GM19328 (cell line): Measurements from ENCODE around the gene DSTN.

Experiments used
- ATAC-seq: cut with Tn5 transposase; IDR thresholded peaks from one replicate; pipeline ENCODE4 v1.9.1; 2021; ENCODE audit warnings: mild to moderate bottlenecking, moderate library complexity; ENCODE audit not compliant: unreplicated experiment

Gene DSTN

DNA sequence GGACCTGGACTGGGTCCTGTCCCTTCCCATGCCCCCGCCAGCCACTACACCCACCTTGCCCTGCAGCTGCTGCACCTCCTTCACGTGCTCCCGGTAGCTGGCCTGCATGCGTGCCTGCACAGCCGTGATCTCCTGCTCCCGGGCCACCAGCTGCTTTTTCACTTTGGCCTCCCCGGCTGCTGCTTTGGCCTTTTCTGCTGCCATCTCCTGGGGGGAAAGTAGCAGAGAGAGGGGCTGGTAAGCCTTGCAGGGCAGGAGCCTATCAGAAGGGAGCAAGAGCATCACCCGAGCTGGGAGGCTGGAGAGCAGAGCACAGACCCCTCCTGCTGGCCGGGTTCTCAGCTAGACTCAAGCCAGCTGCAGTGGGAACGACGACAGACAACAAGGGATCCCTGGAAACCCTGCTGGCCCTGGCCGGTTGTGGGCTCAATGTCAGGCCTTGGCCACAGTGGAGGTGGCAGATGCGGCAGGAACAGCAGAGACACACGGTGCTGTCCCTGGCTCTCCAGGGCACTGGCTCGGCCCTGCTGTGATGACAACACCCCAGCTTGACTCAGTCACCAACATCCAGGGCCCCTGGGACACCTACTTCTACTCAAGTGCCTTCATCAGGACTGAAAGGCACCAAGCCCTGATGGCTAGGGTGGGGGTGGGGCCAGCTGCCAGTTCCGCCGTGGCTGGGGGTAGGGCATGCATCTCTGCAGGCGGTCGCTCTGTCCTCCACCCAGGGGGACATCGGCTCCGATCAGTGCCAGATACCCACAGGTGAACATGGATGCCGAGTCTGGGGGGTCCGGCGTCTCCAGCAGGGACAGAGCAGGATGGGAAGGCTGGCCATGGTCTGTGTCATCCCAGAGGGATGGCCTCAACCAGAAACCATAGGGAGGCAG is 66.9 kb downstream of the DSTN start:
- ATAC-seq: no peak

DNA sequence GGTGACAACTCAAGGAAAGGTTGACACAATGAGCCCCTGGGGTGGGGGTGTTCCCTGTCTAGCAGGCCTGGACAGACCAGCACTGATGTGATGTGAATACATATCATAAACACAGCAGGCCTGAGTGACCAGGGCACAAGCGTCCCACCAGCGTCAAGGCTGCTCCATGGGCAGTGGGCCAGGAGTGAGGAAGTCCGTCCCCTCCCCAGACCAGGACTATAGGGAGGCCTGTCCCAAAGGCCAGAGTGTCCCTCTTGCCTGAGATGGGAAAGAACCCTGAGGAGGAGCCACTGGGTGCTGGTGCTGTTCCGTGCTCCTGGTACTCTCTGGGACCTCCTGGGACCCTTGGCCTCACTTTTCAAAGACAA is 67.5 kb downstream of the DSTN start:
- no peak for ATAC-seq

DNA sequence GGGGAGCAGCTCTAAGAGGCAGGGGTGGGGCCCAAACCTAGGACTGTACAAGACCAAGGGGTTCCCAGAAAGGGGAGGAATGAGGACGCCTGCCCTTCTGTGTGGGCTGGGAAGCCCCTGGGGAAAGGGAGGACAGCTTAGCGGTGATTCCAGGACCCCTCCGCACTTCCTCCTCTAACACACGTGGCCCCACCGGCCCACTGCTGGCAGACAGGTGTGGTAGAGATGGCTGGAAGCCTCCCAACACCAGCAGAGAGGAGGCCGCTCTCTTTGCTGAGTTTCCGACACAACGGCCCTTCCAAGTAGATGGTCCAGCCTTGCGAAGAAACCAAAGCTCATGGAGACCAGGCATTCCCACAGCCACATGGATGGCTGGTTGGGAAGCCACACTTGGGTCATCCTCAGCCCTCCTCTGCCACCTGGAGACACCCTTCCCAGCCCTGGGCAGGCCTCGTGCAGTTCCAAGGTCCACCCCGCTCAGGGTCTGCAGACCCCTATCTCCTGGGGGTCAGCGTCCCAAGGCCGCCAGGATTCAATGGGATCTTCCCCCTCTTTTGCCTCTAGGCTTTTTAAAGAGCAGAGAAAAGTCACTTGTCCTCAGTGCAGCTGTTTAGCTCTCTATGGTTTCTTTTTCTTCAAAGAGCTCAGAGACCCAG is 68.2 kb downstream of the DSTN start:
- ATAC-seq: no peak

DNA sequence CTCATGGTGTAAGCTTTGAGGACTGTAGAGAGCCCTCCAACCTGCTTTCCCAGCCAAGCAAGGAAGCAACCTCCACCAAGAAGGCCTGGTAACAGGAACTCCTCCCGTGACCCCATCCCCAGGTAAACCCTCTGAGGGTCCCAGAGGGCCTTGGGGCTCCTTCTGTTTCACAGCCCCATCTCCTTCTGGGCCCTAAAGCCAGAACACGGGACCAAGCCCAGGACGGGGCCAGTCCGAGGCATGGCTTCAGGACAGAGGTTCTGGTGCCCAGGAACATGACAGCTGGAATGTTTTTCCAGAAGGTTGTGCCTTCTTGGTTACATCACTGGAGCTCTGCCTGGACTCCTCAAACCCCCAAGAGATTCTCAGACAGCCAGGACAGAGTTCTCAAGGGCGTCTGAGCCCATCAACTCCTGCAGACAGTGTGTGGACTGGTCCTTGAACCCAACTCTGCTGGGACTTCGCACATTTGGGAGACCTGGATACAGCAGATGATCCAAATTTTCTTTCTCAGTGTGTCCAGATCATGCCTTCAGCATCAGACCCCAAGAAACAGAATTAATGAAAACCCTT is 69.0 kb downstream of the DSTN start:
- no peak for ATAC-seq

DNA sequence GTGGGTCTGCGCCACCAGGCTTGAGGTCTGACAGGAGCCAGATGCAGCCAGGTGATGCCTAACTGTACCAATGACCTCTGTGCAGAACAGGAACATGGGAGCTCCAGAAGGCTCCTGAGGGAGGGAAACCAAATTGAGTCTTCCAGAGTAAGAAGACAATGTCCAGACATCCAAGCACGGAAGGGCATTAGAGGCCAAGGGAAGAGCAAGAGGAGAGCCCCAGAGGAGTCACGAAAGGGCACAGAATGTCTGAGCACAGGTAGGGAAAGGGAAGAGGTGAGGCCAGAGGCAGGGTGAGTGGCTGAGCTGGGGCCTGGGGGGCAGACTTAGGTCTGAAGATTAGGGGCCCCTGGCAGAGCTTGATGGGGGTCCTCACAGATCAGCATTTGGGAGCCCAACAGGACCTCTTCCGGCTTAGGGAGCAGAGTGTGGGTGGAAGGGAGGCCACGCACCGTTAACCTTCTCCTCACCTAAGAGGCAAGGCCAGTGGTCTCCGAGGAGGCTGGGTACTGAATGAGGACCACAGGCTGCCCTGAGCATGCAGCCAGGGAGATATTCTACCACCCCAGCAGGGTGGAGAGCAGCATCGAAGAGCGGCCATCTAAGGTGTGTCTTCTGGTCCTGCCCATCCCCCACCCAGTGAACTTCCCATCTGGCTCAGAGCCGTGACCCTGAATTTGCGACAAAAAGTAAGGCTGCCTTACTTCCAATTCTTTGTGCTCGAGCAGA is 70.4 kb downstream of the DSTN start:
- ATAC-seq: no peak

DNA sequence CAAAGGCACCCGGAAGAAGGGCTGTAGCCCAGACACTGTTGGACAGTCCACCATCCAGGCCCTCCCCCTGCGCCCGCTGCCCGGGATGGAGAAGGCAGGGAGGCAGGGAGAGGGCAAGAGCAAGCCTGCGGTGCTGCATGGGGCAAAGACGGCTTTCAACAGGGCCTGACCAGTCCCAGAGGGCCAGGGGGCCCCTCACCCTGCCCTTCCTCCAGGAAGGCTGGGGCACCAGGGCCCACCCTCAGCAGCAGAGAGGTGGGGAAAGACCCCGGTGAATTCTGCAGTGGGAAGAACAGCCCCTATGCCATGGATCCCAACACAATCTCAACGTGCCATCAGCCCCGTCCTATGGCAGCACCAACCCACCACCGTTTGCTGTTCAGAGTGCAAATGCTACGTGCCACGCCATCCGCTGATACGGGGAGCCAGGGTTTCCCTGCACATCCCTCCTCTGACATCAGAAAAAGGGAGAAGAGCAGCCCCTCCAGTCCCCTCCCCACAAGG is 71.1 kb downstream of the DSTN start:
- ATAC-seq: no peak

DNA sequence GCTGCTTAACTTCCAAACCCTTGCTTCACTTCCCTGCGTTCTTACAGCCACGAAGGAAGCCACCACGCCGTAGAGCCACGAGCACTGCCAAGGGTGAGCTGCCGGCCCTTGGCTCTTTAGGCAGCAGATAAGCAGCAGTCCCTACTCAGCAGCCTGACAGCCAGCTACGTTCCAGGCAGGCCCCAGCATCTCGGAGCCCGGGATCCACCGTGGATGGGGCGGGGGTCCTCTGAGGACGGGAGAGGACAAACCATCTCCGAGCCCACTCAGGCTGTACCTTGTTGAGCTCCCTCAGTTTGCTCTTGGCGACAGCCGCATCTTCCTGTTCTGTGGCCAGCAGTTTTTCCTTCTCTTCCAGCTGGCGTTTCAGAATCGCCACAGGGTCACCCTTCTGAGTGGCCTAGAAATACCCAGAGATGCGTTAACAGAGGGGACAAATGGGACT is 71.7 kb downstream of the DSTN start:
- ATAC-seq: no peak

DNA sequence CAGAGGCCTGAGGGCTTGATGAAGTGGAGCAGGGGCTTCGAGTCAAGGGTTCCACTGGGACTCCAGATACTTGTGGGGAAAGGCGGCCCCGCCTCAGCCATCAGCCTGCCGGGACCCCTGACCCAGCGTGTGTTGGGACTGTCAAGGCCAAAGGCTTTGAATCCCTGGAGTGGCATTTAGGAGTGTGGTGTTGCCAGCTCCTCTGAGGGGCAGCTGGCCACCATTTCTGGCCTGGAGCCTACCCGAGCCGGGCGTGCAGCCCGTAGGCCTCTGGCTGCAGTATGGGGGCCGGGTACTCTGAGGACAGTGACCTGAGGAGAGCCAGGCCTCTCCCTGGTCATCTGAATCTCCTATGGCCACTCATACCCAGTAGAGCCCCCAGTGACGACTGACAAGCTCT is 72.1 kb downstream of the DSTN start:
- no peak for ATAC-seq

DNA sequence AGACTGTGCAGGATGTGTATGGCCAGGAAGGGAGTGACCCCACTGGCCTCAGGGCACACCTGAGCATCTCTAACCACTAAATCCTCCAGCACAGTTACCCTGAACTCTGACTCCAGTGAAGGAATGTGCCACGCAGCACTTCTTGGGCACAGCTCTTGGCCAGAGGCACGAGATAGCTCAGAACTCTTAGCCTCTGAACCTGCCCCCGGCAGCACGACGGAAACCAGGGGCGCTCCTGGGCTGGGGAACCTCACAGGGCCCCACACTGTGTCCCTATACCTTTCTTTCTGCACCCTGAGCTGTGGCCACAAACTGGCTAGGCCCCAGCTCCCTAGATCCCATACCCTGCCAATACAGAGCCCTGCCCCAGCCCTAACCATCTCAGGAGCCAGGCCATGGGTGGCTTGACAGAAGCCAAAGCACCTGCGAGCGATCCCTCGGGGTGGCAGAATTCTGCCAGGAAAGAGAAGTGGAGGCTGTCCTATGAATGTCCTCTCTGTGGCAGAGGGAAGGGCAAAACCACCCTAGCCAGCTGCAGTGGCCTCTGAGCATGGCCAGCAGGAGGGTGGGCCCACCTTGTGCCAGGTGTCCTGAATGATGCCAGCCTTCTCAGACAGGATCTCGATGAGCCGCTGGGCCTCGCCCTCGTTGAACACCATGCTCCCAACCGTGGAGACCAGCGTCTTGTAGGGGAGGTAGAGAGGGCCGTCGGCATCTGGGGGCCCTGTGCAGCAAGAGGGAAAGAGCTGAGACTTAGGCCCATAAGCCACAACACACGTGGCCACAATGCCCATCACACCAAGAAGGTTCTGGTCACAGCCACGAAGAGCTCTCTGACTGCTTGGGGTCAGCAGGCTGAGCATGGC is 72.8 kb downstream of the DSTN start:
- no peak for ATAC-seq

DNA sequence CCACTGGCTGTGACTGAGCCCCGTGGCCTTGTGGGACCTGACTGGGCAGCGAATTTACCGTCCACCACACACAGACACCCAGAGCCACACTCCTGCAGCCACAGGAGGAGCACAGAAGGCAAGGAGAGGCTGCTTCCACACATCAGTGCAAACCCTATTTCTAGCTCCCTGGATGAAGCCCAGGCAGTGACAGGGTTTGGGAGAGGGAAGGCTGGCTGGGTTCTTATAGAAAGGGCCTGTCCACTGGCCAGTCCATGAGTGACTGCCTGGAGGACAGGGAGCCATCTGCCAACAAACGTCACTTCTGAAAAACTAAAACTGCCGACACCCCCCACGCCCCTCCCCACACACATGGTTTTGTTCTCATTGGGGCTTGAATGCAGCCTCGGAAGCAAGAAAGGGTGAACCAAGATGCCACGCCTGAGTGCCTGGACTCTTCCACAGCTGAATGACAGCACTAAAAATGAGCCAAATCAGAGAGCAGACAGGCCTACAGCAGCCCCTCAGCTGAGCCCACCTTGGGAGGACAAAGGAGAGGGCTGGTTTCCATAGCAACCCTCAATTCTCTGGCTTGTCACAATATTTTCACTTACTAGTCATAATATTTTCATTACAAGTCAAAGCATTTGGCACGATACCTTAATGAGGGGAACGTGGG is 73.8 kb downstream of the DSTN start:
- ATAC-seq: no peak

DNA sequence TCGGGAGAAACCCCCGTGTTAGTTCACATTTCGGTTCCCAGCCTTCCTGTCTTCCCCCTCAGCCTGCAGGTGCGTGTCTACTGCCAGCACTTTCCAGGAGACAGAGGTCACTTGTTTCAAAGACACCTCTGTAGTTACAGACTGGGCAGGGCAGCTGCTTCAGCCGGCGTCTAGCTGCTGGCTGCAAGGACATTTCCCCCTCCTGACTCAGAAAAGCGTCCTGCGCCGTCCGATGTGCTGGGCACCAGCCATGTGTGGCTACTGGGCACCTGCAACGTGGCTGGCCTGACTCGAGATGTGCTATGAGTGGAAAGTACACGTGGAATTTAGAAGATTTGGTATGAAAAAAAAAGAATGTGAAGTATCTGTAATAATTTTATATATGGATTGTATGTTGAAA is 74.6 kb downstream of the DSTN start:
- ATAC-seq: no peak

DNA sequence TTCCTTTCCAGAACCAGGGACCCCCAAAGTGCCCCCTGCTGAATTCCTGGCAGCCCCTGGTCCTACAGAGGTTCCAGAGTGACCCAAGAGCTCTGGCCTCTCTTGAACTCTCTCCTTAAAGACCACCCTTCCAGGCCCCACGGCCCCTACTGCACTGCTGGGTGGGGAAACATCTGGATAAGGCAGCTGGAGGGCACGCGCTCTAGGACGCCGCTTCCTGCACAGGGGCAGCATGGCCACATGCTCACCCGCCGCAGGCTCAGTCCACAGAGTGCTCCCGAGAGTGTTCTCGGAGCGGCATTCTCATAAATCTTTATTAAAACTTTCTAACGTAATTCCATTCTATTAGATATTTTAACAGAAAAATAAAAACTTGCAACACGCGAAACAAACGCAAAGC is 75.1 kb downstream of the DSTN start:
- ATAC-seq: no peak

DNA sequence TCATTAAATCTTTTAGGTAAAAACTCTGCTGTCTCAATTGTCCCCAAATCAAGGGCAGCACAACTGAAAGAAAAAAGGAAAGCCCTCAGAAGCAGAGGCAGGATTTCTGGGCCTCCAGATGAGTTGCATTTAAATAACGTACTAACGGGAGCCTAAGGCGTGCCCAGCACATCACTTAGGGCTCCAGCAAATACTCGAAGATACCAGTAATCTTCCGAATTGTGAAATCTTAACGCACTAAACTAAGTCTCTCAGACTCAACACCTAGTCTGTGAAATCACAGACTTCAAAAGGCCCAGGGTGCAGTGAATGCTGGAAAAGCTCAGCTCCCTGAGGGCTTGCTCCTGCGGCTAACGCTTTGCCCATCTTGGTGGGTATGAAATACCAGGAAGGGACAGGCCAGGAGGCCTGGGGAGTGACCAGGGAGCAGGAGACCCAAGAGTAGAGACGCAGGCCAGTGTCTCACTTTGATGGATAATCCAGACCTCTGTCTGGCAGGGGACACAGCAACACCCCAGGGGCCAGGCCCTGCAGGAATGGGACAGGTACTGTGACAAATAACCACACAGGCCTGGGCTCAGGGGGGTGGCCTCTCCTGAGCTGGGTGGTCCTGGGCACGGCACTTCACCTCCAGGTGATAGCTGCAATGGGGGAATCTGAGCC is 75.8 kb downstream of the DSTN start:
- no peak for ATAC-seq

DNA sequence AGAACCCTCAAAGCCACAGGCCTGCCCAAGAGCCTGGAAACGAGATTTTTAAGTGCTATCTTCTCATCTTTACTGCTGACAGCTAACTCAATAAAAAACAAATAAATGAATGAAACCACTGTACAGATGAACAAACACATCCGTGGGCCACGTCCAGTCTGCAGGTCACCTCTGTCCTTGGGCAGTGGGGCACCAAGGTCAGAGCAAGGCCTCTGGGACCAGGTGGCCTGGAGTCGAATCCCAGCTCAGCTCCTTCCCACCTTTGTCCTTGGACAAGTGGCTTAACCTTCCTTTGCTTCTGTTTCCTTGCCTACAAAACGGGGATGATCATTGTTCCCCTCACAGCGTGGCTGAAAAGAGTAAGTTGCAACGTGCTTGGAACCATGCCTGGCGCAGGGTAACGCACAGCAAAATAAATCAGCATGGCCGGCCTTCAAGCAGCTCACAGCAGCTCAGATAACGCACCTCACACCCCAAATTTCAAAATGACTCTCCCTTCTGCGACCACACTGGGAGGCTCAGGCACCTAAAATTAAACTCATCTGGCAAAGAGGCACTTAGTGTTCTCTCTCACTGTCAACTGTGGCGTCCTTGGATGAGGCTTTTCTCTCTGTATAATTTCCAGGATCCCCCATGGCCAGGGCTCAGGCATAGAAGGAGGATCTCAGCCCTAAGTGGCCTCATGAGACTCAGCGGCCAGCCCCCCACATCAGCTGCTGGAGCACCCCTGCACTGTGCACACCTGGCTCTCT is 76.5 kb downstream of the DSTN start:
- ATAC-seq: no peak

DNA sequence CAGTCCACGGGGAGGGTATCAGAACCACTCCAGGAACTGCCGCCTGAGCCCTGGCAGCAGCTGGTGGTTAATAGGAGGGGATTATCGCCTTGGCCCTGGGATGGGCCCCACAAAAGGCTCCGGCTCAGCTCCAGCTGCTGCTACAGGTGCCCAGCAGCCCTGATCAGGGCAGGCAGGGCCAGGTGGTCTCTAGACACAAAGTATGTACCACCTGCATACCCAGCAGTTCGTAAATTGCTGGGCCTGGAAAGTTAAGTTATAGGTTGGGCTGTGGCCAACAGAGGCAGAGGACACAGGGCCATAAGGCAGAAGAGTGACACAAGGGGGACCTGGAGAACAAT is 77.1 kb downstream of the DSTN start:
- no peak for ATAC-seq

DNA sequence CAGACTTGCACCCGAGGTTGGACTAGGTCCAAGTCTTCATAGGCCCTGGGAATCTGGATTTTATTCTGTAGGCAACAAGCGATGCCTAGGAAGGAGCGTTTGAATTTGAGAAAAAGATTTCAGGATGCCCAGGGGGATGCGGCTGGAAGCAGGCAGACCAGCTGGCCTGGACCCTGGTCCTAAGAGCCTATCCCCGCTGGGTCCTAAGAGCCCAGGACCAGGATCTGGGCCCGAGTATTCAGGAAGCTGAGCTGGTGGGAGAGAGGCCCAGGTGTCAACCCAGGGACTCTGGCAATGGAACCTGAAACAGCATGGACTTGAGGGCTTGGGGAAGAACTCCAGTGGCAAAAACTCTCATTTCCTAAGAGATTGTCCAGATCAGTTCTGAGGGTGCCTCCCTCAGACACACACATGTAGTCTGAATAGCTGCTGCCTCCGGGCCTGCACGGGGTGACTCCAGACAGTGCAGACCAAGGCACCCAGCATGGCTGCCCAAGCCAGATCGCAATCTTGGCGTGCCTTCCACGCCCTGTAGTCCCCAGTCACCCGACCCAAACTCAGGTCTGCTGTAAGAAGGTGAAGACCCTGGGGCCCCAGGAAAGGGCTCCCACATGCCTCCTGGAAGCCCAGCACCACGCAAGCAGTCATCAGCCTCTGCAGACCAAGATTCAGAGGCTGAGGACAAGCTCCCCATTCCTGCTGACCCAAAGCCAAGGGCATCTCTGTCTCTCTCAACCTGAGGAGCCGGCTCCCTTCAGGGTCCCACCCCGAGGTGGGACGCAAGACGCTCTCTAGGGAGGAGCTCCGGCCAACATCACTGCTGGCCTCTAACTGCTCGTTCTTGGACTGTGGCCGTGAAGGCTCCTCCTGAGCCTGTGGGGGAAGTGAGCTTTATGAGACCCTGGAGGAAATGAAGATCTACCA is 77.8 kb downstream of the DSTN start:
- no peak for ATAC-seq

DNA sequence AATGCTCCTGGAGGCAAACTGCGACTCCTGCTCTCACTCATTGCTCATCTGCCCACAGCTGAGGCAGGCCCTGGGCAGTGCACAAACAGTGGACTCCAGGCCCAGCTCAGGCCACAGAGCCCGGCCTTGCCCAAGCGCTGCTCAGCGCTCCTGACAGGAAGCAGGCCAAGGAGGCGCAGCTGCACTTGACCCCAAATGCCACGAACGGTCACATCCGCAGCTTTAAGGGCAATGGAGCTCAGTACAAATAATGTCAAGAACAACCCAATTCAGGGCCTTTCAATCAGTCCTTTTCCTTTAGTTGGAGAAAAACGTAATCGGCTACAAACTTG is 78.4 kb downstream of the DSTN start:
- ATAC-seq: no peak
